Suprapubic skin (tissue), 4 donors: Measurements from ENCODE around the gene REPS2.

Experiments
- POLR2A ChIP-seq, 2 donors: fragments of 450-650 bp; IDR thresholded peaks; one replicate each; pipeline ENCODE4 v1.6.1; 2017; ENCODE audit warnings: antibody characterized with exemption in 2 of 2, mild to moderate bottlenecking in 2 of 2, moderate library complexity in 2 of 2
- POLR2AphosphoS5 ChIP-seq, 3 donors: sonication (generic); formaldehyde crosslinking; IDR thresholded peaks; one replicate each; pipeline ENCODE4 v1.6.1; 2017; ENCODE audit warnings: antibody characterized with exemption in 3 of 3
- TF ChIP-seq, protein P1 (sequence below), 2 donors: fragments of 200-600 bp in 1 of 2; fragments of 450-650 bp in 1 of 2; sonication (generic) in 1 of 2; IDR thresholded peaks; one replicate each; pipeline ENCODE4 v1.5.1; 2016 to 2019; ENCODE audit warnings: antibody characterized with exemption in 2 of 2, mild to moderate bottlenecking in 1 of 2, moderate library complexity in 1 of 2

DNA sequence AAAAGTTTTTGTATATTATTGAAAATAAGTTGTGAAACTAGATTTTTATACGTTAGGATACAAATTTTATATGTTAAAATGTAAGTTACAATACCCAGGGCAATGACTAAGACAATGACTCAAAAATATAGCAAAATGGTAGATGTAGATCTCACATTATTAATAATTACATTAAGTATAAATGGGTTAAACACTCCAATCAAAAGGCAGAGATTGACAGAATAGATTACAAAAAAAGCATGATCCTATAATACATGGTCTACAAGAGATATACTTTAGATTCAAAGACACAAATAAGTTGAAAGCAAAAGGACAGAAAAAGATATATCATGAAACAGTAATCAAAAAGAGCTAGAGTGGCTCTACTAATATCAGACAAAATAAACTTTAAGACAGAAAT lies 217.6 kb downstream of the REPS2 start:
- TF ChIP-seq, protein P1, sequence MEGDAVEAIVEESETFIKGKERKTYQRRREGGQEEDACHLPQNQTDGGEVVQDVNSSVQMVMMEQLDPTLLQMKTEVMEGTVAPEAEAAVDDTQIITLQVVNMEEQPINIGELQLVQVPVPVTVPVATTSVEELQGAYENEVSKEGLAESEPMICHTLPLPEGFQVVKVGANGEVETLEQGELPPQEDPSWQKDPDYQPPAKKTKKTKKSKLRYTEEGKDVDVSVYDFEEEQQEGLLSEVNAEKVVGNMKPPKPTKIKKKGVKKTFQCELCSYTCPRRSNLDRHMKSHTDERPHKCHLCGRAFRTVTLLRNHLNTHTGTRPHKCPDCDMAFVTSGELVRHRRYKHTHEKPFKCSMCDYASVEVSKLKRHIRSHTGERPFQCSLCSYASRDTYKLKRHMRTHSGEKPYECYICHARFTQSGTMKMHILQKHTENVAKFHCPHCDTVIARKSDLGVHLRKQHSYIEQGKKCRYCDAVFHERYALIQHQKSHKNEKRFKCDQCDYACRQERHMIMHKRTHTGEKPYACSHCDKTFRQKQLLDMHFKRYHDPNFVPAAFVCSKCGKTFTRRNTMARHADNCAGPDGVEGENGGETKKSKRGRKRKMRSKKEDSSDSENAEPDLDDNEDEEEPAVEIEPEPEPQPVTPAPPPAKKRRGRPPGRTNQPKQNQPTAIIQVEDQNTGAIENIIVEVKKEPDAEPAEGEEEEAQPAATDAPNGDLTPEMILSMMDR (IDR thresholded peaks at IDR 0.05): no peak
- no peak for TF ChIP-seq POLR2A (IDR thresholded peaks at IDR 0.05)
- TF ChIP-seq POLR2AphosphoS5 (IDR thresholded peaks at IDR 0.05): no peak
